ENCODE results near the gene KLHDC1. TPM values are rescaled to one million over a fixed set of nuclear protein-coding genes. Genes with fewer than 3 reads are reported as not detected.
A peak's percentile ranks its signal among the peaks of the same experiment; 100 is the strongest.
"Not testable (repeated sequence)": the region's sequence is repeated elsewhere in the genome, so short reads cannot be mapped to it uniquely, and the experiment has no call there.

The KLHDC1 gene
- total RNA-seq, 1 donor from 2014 or later: 10.0 TPM

GRCh38 chr14:49687942-49688700 is 4.8 kb upstream of the KLHDC1 start, which contains the start of gene POLE2:
TSS of gene POLE2 (minus strand) at chr14:49688214. CDS start at chr14:49688203, 11 bp downstream.
- Histone ChIP-seq H3K27me3 (ENCODE audit: low read depth) (no peaks in the 10 kb centered on the region), H3K4me3 (peak within 1 kb of the TSS; percentile 77), H3K36me3 (no peaks in the 10 kb centered on the region), H3K27ac (replicated peaks) (peak within 1 kb of the TSS; percentile 84), H3K9me3 (replicated peaks) (no peaks in the 10 kb centered on the region), H3K4me1 (peaks cover 28% of the 10 kb centered on the region)
- intact Hi-C loops (cut with micrococcal nuclease): no loop called here
- TF ChIP-seq, protein P1, sequence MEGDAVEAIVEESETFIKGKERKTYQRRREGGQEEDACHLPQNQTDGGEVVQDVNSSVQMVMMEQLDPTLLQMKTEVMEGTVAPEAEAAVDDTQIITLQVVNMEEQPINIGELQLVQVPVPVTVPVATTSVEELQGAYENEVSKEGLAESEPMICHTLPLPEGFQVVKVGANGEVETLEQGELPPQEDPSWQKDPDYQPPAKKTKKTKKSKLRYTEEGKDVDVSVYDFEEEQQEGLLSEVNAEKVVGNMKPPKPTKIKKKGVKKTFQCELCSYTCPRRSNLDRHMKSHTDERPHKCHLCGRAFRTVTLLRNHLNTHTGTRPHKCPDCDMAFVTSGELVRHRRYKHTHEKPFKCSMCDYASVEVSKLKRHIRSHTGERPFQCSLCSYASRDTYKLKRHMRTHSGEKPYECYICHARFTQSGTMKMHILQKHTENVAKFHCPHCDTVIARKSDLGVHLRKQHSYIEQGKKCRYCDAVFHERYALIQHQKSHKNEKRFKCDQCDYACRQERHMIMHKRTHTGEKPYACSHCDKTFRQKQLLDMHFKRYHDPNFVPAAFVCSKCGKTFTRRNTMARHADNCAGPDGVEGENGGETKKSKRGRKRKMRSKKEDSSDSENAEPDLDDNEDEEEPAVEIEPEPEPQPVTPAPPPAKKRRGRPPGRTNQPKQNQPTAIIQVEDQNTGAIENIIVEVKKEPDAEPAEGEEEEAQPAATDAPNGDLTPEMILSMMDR (IDR thresholded peaks at IDR 0.05; ENCODE audit: borderline replicate concordance): peak; percentile 18
- DNase-seq: peak; percentile 78

DNA sequence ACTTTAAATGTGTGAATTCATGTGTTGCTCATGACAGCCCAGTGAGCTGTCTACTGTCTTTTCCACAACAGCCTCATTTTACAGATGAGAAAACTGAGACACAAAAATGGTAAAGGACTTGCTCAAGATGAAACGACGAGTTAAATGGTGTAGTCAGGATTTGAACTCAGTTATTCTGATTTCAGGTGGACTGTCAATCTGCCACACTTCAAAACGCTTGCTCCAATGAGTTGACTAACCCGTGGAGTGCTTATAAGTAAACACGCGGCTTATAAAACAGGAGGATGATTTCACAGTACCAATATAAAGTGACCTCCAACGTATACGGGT is 4.3 kb upstream of the KLHDC1 start:
- no peaks in the 10 kb centered on the region for H3K27me3 ChIP-seq (ENCODE audit: low read depth)
- intact Hi-C loops (cut with micrococcal nuclease): no loop called here
- TF ChIP-seq, protein P1 (IDR thresholded peaks at IDR 0.05; ENCODE audit: borderline replicate concordance): no peak
- no peaks in the 10 kb centered on the region for H3K36me3 ChIP-seq
- DNase-seq: no peak
- peaks cover 31% of the 10 kb centered on the region for H3K4me1 ChIP-seq
- peak overlapping the region; percentile 84 for H3K27ac ChIP-seq (replicated peaks)
- H3K4me3 ChIP-seq: peak overlapping the region; percentile 77
- no peaks in the 10 kb centered on the region for H3K9me3 ChIP-seq (replicated peaks)

DNA sequence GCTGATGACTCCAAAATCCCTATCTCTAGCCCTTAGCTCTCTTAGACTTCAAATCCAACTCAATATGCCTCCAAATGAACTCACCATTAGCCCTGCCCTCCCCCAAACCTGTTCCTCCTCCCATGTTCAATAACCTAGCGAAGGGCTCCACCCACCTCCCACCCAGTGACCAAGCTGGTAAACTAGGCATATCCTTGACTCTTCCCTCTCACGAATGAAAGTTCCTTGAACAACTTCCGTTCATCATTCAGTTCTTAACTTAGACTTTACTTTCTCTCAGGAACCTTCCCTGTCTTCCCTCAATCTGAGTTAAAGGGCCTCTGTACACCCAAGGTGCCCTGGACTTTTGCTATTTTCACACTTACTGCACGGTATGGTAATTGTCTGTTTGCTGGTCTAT is 1.9 kb upstream of the KLHDC1 start:
- no peaks in the 10 kb centered on the region for H3K27me3 ChIP-seq (ENCODE audit: low read depth)
- no peak overlapping the region for H3K4me3 ChIP-seq
- H3K36me3 ChIP-seq: no peaks in the 10 kb centered on the region
- intact Hi-C loops (cut with micrococcal nuclease): no loop called here
- H3K27ac ChIP-seq (replicated peaks): no peak overlapping the region
- H3K9me3 ChIP-seq (replicated peaks): no peaks in the 10 kb centered on the region
- H3K4me1 ChIP-seq: peaks cover 43% of the 10 kb centered on the region
- TF ChIP-seq, protein P1 (IDR thresholded peaks at IDR 0.05; ENCODE audit: borderline replicate concordance): no peak
- DNase-seq: no peak

GRCh38 chr14:49692193-49692757 is 645 bp upstream of the KLHDC1 start:
- Histone ChIP-seq H3K36me3 (peaks cover 4% of the 10 kb centered on the region), H3K27ac (replicated peaks) (peak overlapping the region; percentile 97), H3K27me3 (ENCODE audit: low read depth) (no peaks in the 10 kb centered on the region), H3K9me3 (replicated peaks) (no peaks in the 10 kb centered on the region), H3K4me1 (peaks cover 42% of the 10 kb centered on the region), H3K4me3 (peak overlapping the region; percentile 87)
- TF ChIP-seq, protein P1 (IDR thresholded peaks at IDR 0.05; ENCODE audit: borderline replicate concordance): no peak
- intact Hi-C loops (cut with micrococcal nuclease): no loop called here
- no peak for DNase-seq

- intact Hi-C loops (cut with micrococcal nuclease); DNase-seq; H3K36me3 ChIP-seq; H3K27me3 ChIP-seq (ENCODE audit: low read depth); H3K9me3 ChIP-seq (replicated peaks): not testable (repeated sequence)
- H3K4me3 ChIP-seq: peak overlapping the region; percentile 87
- peak overlapping the region; percentile 97 for H3K27ac ChIP-seq (replicated peaks)
- peaks cover 29% of the 10 kb centered on the region for H3K4me1 ChIP-seq
Observed at GRCh38 chr14:49693735-49694124, 810 bp downstream of the KLHDC1 start.

GRCh38 chr14:49702725-49703124 is 9.8 kb downstream of the KLHDC1 start:
- Histone ChIP-seq H3K4me1 (no peaks in the 10 kb centered on the region), H3K27ac (replicated peaks) (no peak overlapping the region), H3K36me3 (peaks cover 14% of the 10 kb centered on the region), H3K4me3 (no peak overlapping the region), H3K27me3 (ENCODE audit: low read depth) (no peaks in the 10 kb centered on the region), H3K9me3 (replicated peaks) (no peaks in the 10 kb centered on the region)
- TF ChIP-seq, protein P1 (IDR thresholded peaks at IDR 0.05; ENCODE audit: borderline replicate concordance): no peak
- intact Hi-C loops (cut with micrococcal nuclease): no loop called here
- no peak for DNase-seq

Data from left ventricle myocardium inferior (tissue), 1 donor.